ENCODE results near the gene AKAP13.

AKAP13 gene

DNA sequence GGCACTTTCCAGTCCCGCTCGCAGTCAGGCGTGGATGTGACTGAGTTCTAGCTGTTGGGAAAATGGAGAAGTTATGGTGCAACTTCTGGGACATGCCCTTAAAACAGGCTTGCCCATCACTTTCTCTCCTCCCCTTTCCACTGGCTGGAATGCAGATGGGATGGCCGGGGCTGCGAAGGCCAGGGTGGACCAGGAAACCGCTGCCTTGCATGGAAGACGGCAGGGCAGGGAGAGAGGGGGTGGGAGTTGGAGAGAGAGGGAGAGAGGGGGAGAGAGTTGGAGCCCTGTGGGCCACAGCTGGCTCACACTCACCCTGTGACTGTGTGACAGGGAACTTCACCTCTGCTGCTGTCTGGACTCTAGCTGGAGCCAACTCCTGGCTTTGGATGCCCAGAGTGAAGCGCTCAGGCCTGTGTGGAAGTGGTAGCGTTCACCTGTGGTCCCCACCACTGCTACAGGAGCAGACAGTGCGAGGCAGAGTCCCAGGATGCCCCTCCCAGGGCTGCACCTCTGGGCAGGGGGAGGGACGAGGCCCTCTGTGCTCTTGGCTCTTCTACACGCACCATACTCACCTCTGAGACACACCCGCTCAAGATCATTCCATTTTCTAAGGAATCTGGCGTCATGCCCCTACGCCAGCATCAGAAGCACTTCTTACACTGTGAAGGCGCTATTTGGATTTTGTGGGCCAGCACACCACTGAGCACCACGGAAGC is 377.7 kb downstream of the AKAP13 start:
- H3K4me3 ChIP-seq: no peak overlapping the region
- H4K20me1 ChIP-seq: peaks cover 38% of the 10 kb centered on the region
- no peak overlapping the region for H3K9ac ChIP-seq
- no peaks in the 10 kb centered on the region for H3K9me3 ChIP-seq
- H3K4me2 ChIP-seq: no peak overlapping the region
- TF ChIP-seq Cebpa-rat (IDR thresholded peaks at IDR 0.05): no peak
- H3K27ac ChIP-seq: no peak overlapping the region
- no peaks in the 10 kb centered on the region for H3K27me3 ChIP-seq
- peaks cover 80% of the 10 kb centered on the region for H3K36me3 ChIP-seq
- H3K4me1 ChIP-seq: peaks cover 16% of the 10 kb centered on the region

GRCh38 chr15:85758655-85758978 is 378.2 kb downstream of the AKAP13 start:
- no peak for TF ChIP-seq Cebpa-rat (IDR thresholded peaks at IDR 0.05)
- H3K4me3 ChIP-seq: no peak overlapping the region
- H3K27ac ChIP-seq: no peak overlapping the region
- H4K20me1 ChIP-seq: peaks cover 43% of the 10 kb centered on the region
- peaks cover 81% of the 10 kb centered on the region for H3K36me3 ChIP-seq
- H3K4me1 ChIP-seq: peaks cover 15% of the 10 kb centered on the region
- H3K4me2 ChIP-seq: no peak overlapping the region
- H3K27me3 ChIP-seq: no peaks in the 10 kb centered on the region
- no peak overlapping the region for H3K9ac ChIP-seq
- no peaks in the 10 kb centered on the region for H3K9me3 ChIP-seq

- Histone ChIP-seq H3K9me3 (no peaks in the 10 kb centered on the region), H3K4me1 (peaks cover 12% of the 10 kb centered on the region), H3K9ac (no peak overlapping the region), H3K27me3 (no peaks in the 10 kb centered on the region), H3K36me3 (peaks cover 87% of the 10 kb centered on the region), H4K20me1 (peaks cover 51% of the 10 kb centered on the region), H3K27ac (no peak overlapping the region), H3K4me2 (no peak overlapping the region), H3K4me3 (no peak overlapping the region)
- no peak for TF ChIP-seq Cebpa-rat (IDR thresholded peaks at IDR 0.05)
Observed at GRCh38 chr15:85759376-85759775, 379.0 kb downstream of the AKAP13 start.

GRCh38 chr15:85760049-85760448 is 379.6 kb downstream of the AKAP13 start:
- H3K27ac ChIP-seq: no peak overlapping the region
- peaks cover 17% of the 10 kb centered on the region for H3K4me1 ChIP-seq
- TF ChIP-seq Cebpa-rat (IDR thresholded peaks at IDR 0.05): no peak
- H4K20me1 ChIP-seq: peaks cover 58% of the 10 kb centered on the region
- no peak overlapping the region for H3K4me3 ChIP-seq
- H3K9ac ChIP-seq: no peak overlapping the region
- peaks cover 93% of the 10 kb centered on the region for H3K36me3 ChIP-seq
- no peaks in the 10 kb centered on the region for H3K9me3 ChIP-seq
- no peaks in the 10 kb centered on the region for H3K27me3 ChIP-seq
- H3K4me2 ChIP-seq: no peak overlapping the region

- no peak overlapping the region for H3K9ac ChIP-seq
- H3K27me3 ChIP-seq: no peaks in the 10 kb centered on the region
- TF ChIP-seq Cebpa-rat (IDR thresholded peaks at IDR 0.05): no peak
- H4K20me1 ChIP-seq: peaks cover 62% of the 10 kb centered on the region
- peaks cover 89% of the 10 kb centered on the region for H3K36me3 ChIP-seq
- no peak overlapping the region for H3K4me3 ChIP-seq
- H3K27ac ChIP-seq: no peak overlapping the region
- H3K4me1 ChIP-seq: peaks cover 18% of the 10 kb centered on the region
- no peaks in the 10 kb centered on the region for H3K9me3 ChIP-seq
- H3K4me2 ChIP-seq: no peak overlapping the region
Observed at GRCh38 chr15:85760531-85761371, 380.3 kb downstream of the AKAP13 start.

DNA sequence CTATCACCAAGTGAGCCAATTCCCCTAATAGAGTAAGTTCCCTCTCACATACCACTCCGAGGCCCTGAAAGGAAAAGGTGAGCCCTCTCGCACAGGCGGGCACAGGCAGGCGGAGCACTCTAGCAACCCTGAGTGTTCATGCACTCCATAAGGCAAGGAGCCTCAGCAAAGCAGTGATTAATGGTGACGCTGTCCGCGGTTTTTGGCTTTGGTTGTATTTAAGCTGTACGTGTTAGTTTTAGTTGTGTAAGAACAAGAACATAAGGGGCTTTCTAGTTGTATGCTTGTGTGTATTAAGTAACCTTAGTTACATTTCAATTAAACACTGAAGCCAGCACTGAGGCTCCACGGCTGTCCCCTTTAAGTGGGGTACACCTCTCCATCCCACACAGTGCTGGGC is 381.2 kb downstream of the AKAP13 start:
- Histone ChIP-seq H3K9me3 (no peaks in the 10 kb centered on the region), H3K27ac (no peak overlapping the region), H4K20me1 (peaks cover 70% of the 10 kb centered on the region), H3K9ac (no peak overlapping the region), H3K4me1 (peaks cover 18% of the 10 kb centered on the region), H3K36me3 (peaks cover 83% of the 10 kb centered on the region), H3K4me2 (no peak overlapping the region), H3K4me3 (no peak overlapping the region), H3K27me3 (no peaks in the 10 kb centered on the region)
- TF ChIP-seq Cebpa-rat (IDR thresholded peaks at IDR 0.05): no peak

DNA sequence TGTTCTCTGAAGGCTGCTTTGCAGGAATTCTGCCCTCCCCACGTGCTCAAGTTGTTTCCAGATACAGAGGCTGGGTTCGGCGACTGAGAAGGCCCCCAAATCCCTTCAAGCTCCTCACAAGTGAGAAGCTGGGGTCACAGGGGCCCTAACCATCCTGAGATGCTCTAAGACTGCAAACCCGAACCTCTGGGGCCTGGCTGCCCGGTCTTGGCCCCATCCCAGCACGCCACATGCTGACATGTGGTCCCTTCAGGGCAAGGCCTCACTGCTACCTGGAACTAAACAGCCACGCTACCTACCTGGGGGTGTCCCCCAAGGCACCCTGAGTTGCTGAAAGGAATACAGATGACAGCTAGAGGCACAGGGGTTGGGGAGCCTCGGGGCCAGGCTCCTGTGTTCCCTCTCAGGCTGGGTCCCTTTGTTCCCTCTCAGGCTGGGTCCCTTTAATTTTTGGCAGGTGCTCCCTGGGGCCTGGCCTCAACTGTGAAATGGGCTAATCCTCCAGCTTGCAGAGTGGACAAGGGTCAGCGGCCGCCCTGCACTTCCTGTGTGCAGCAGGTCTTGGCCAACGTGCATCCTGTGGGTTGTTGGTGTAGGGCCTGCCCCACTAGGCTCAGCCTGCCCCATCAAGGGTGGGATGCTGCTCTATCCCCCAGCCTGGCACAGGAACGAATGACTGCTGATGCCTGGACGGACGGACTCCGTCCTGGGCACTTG is 381.8 kb downstream of the AKAP13 start:
- Histone ChIP-seq H3K4me3 (no peak overlapping the region), H3K9ac (no peak overlapping the region), H3K9me3 (no peaks in the 10 kb centered on the region), H3K27me3 (no peaks in the 10 kb centered on the region), H3K4me2 (no peak overlapping the region), H3K36me3 (peaks cover 79% of the 10 kb centered on the region), H3K27ac (no peak overlapping the region), H3K4me1 (peaks cover 18% of the 10 kb centered on the region), H4K20me1 (peaks cover 76% of the 10 kb centered on the region)
- TF ChIP-seq Cebpa-rat (IDR thresholded peaks at IDR 0.05): no peak

DNA sequence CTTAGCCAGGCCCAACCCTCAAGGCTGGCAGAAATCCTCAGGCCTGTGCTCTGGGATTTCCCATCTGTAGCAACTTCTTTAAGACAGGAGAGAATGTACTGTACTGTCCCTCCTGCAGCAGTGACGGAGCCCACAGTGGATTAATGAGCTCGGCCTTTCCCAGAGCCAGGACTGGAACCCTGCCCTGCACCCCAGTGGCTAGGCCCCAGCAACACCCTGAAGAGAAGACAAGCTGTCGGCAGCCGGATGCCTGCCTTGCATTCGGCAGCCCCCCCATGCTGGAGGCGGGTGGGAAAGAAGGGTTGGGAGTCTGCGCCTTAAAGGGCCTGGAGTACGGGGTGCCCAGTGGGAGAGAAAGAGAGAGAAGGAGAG is 382.3 kb downstream of the AKAP13 start:
- TF ChIP-seq Cebpa-rat (IDR thresholded peaks at IDR 0.05): no peak
- no peak overlapping the region for H3K4me2 ChIP-seq
- no peak overlapping the region for H3K27ac ChIP-seq
- H3K36me3 ChIP-seq: peaks cover 77% of the 10 kb centered on the region
- no peaks in the 10 kb centered on the region for H3K27me3 ChIP-seq
- no peak overlapping the region for H3K4me3 ChIP-seq
- no peaks in the 10 kb centered on the region for H3K9me3 ChIP-seq
- peaks cover 82% of the 10 kb centered on the region for H4K20me1 ChIP-seq
- H3K4me1 ChIP-seq: peaks cover 18% of the 10 kb centered on the region
- no peak overlapping the region for H3K9ac ChIP-seq

DNA sequence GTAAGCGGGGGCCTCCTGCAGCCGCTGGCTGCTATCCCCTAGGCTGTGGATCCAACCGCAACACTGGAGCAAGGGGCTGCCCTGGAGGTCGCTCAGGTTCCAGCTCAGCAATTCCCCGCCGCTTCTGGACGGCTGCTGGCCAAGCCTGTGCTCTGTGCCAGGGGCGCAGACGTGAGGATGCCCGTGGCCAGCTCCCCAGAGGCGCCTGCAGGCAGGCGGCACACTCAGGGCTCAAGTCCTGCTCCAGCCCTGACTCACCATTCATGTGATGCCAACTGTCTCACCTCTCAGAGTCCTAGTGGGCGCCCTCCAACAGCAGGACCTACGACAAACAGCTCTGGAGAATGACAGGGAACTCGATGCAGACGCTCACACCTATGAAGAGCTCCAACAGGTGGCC is 382.8 kb downstream of the AKAP13 start:
- Histone ChIP-seq H3K4me1 (peaks cover 18% of the 10 kb centered on the region), H4K20me1 (peaks cover 86% of the 10 kb centered on the region), H3K36me3 (peaks cover 77% of the 10 kb centered on the region), H3K27me3 (no peaks in the 10 kb centered on the region), H3K27ac (no peak overlapping the region), H3K4me2 (no peak overlapping the region), H3K9ac (no peak overlapping the region), H3K9me3 (no peaks in the 10 kb centered on the region), H3K4me3 (no peak overlapping the region)
- no peak for TF ChIP-seq Cebpa-rat (IDR thresholded peaks at IDR 0.05)

Data from BLaER1 (cell line).